OCI-LY1 (cell line): ENCODE data around the gene AP2S1.

ENCODE experiments used
- CTCF ChIP-seq: fragments of 200-600 bp; sonication (generic), shearing (Covaris generic); IDR thresholded peaks from 2 replicates; pipeline ENCODE4 v1.5.1; 2017; ENCODE audit warnings: mild to moderate bottlenecking, antibody characterized with exemption, low read length, moderate library complexity, mixed read lengths
- EZH2 ChIP-seq: fragments of 200-600 bp; sonication (generic), shearing (Covaris generic); IDR thresholded peaks from 2 replicates; pipeline ENCODE4 v1.8.0; 2017; ENCODE audit warnings: borderline replicate concordance, mixed run types, mild to moderate bottlenecking, antibody characterized with exemption, low read length, moderate library complexity, mixed read lengths

GRCh38 chr19:46868025-46868802, 17.6 kb upstream of the AP2S1 start:
- TF ChIP-seq EZH2 (no peak), CTCF (no peak)
